GM11168 (cell line): ENCODE results near the gene NTRK2.

Experiments
- in situ Hi-C: fragments of 300-500 bp; cut with MboI; formaldehyde crosslinking; loops from one replicate; pipeline ENCODE4 v1.12.0; 2022; ENCODE audit warnings: low sequenced_read_pairs; ENCODE audit not compliant: unreplicated experiment

The NTRK2 gene

DNA sequence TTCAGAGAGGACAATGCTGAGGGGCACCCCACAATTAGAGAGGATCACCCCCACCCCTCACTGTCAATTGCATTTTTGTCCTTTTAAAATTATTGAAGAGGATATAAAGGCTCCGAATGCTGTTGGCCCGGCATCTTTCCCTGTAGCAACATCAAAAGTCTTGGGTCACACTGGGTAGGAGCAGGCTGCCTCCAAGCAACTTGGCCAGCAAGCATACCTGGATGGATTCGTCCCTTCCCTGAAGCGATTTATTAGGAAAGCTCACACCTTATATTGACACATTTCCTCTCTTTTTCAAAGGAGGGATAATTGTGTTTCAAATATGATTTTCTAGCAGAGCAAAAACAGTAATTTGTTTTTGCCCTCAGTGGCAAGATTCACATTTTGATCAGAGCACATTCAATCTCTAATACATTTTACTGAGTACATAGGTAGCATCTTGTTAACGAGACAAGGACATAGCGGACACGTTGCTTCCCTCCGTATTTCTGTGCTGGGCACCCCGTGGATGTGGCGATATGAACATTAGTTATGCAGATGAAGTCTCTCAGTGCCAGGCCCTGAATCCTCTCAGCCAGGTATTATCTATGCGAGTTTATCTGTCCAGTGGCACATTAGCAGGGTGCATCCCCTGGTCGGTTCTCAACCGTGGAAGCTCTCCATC, 321.5 kb downstream of the NTRK2 start:
- in situ Hi-C loops, result no loop called here

DNA sequence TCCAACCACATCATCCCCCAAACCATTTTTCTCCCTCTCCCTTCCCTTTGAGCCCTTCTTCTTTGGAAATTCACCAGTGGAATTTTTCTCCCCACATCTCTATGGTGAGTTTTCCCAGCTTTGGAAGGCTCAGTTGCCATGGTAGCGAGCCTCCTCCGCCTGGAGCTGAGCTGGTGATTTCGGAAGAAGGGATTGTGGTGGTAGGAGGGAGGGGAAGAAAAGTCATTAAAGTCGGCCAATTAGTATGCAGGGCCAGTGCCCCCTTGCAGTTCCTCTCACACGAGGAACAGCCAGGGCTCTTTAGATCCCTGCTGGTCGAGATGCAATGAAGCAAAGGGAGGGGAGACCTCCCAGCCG, 322.0 kb downstream of the NTRK2 start:
- in situ Hi-C loops, result no loop called here

DNA sequence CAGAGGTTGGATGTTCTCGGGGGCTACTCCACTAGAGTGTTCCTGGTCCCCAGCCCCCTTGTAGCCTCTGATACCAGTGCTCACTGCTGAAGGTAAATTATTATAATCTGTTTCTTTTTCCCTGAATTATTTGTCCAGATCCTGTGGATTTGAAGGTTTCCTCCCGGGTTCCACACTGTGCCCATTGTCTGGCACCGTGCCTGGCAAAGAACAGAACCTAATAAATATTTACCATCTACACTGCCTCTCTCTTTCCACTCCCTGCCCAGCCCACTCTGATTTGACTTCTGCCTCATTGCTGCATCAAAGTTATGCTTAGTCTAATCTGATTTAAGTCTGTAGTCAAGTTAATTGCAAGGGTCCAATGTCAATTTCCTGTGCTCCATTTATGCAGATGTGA, 322.9 kb downstream of the NTRK2 start:
- in situ Hi-C loops, result no loop called here

DNA sequence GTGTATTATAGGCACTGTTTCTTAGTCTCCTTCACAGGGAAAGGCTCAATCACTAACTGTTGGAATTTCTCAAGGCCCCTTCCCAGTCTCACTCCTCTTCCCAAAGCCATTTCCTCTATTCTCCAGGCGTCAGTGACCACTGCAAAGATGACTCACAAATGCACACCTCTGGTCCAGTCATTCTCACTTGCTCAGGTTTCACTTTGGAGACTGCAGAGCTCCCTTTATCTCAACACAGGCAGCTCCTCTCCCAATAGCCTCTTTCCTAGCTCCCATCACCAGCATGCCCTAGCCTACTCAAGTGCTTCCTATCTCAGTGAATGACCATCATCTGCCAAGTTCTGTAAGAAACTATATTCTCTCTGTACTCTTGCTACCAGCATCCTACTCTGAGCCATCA, 323.6 kb downstream of the NTRK2 start:
- in situ Hi-C loops, result no loop called here

DNA sequence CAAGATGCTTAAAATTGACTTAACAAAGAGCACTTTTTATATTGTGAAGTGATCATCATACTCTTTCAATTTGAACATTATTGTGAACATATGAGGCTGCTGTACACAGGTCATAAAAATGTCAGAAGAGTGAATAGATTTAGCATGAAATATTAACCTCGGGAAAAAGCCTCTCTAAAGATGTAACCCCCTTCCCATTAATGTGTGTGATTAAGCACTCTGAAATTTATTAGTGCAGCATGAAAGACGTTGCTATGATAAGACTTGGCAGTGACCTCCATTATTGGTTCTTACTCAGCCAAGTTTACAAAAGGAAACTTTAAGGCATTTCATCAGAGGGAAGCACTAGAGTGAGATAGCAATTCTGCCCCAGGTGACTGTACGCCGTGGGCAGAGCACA, 326.5 kb downstream of the NTRK2 start:
- in situ Hi-C loops, result no loop called here

DNA sequence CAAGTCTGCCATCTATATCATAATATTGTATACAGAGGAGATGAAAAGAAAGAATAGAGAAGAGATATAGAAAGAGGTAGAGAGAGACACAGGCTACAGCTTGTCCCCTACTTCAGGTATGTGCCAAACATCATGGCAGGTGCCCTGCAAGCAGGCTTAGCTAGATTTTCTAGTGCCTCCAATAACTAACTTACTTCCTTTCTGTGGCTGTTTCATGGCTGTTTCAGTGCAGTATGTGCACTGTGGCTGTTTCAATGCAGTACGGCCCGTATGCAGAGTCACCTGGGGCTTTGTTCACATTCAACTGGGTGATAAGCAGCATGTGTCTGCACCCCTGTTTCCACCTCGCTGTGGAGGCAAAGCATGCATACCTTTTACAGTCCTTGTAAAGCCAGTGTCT, 327.2 kb downstream of the NTRK2 start:
- in situ Hi-C loops, result no loop called here

DNA sequence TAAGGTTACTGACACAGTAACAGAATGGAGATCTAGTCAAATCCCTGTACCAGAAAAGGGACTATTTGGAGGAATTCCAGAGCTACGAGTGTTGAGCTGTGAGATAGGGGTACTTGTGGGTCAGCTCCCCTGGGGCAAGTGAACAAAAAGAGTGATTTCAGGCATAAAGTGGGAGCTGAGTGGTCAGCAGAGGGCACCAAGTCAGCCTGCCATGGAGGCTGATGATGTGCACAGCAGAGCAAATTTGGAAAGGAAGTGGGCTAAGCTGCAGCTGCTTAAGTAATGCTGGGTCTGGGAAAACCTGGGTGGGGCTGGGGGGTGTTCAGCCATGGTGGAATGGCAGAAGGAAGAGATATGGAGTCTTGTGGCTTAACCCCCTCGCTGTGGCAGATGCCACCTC, 327.9 kb downstream of the NTRK2 start:
- in situ Hi-C loops, result no loop called here

DNA sequence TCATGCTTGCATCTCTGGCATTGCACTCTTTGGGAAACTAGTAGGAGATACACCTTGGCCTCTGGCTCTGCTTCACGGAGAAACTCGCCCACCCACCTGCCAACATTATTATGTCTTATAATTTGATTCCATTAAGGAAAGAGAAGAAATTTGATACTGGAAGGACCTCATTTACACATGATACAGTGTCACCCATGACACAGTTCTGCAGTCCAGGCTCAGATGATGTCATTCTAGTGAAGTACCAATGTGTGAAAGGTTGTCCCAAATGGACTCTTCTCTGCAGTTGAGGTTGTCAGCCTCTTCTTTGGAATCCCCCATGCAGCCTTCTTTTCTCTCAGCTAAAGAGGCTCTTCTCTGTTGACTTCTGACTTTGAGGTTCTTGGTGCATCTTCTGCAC, 329.1 kb downstream of the NTRK2 start:
- in situ Hi-C loops, result no loop called here

DNA sequence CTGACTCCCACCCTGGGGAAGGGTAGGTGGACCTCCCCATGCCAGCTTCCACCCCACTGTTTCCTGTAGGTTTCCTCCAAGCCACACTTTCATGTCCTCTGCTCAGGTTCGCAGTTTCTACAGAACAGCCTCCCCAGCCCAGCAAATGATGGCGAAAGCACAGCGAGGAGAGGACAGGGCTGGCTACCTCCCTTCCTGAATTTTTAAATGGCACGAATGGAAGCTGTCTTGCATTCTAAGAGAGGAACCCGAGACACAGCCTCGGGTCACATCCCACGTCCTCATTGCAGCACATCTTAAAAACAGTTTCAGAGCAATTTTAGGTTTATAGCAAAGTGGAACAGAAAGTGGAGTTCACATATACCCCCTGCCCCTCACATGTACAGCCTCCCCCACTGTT, 330.3 kb downstream of the NTRK2 start:
- in situ Hi-C loops, result no loop called here

DNA sequence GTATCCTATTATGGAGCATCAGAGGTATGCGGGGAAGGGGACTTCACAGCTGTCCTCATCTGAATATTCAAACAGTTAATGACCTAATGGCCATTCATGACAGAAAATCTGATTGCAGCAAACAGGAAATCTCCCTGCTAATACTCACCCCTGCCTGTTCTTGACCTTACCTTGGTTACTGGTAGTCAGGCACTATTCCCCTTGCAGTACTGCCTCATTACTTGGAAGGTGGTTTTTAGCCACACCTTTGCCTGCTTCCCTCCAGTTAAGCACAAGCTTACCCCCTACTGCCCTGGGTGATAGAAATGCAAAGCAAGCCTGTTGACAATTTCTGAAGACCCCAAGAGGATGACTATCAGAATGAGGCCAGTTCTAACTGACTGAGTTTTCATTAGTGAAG, 332.4 kb downstream of the NTRK2 start:
- in situ Hi-C loops, result no loop called here

DNA sequence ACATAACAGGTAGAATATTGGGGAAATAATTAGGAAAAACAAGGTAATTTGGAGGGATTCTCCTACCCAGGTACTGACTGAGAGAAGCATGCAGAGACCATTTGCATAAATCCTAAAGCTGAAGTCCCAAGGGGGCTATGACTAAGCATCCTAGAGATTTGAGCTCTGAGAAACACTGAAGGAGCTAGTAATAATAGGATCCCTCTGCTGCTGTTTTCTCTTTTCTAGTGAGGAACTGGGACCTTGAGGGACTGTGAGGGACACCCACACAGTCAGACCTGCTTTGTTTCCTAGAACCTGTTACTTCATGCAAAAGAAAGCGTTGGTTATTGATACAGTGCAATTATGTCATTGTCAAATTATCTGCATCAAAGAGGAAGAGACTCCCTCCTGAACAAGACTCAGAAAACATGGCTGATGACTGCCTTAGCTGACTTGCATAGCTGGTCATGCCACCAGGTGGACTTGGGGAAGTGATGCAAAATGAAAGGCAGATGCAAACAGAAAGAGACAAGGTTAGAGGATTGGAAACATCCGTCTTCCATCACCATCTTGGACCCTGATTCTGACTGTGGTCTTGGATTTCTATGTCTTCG, 335.4 kb downstream of the NTRK2 start:
- in situ Hi-C loops, result no loop called here

DNA sequence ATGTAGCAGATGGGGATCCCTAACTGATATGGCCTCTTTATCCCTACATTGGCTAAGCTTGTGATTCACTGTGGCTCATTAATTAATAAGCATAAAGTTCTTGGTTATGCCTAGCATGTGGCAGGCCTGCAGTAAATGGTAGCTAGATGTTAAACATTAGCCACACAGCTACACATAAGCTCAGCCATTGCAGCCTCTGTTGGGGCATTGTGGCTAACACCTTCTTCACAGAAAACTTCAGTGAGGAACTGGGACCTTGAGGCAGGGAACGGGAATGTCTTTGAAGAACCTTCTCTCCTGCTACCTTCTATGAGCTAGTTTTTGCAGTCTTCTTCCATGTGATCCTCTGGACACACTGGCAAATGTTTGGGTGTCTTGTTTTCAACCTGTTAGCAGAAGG, 338.2 kb downstream of the NTRK2 start:
- in situ Hi-C loops, result no loop called here

DNA sequence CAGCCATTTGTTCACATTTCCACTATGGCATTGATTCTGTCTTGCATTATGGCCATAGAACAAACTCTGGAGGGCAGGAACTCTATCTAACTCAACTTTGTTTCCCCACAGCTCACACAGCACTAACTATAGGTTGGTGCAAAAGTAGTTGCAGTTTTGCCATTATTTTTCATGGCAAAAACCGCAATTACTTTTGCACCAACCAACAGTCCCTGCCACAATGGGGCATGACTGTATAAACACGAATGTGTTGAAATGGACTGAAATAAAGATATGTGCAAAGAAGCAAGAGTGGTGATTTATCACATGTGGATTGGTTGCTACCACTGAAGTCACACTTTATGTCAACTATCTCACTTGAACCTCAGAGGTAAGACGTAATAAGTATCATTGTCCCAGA, 338.7 kb downstream of the NTRK2 start:
- in situ Hi-C loops, result no loop called here

DNA sequence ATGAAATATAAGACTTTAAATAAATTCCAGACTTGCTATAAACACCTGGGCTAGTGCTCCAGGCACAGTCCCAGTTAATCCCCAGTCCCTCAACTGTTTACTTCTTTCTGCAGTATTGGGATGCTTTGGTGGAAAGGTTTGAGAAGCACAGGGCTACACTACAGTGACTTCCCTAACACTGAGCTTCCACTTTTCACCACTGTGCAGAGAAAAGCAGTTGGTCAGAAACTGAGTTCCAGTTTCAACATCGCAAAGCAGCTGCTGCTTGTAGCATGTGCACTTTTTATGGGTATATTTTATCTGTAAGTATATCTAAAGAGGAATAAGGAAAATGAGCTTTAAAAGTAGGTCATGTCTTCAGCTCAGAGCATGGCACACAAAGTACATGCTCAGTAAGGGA, 339.7 kb downstream of the NTRK2 start:
- in situ Hi-C loops, result no loop called here

DNA sequence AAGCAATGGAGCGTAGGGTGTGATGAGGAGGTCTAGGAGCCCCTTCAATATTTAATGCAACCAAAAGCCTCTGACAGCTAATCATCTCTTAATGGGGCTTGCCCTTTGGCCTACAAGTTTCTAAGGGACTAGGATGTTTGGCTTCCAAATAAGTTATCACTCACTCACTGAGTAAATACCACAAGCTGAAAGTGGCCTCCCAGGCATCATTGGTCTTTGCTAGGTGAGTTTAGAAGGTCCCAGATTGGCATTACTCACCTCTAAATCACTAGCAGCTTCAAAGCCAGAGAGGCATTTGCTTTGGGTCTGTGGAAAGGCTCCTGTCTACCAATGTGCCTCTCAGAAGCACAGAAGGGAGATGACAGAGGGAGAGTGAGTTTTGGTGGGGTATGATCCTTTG, 344.2 kb downstream of the NTRK2 start:
- in situ Hi-C loops, result no loop called here

DNA sequence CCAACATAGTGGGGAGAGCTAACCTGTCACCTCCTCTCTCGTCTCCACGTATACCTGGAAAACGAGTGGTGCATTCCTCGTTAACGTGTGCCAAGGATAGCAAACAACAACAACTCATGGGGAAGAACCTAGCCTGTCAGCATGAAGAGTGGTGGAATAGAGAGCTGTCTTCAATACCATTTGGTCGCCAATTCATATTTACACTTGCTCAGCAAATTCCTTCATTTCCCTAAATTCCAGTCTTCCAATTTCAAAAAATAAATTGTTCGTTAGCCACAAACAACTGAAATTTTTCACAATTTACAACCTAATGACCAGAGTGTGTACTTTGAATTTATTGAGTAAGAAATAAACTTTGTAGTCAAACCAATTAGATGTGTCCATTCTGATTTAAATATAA, 344.8 kb downstream of the NTRK2 start:
- in situ Hi-C loops, result no loop called here

DNA sequence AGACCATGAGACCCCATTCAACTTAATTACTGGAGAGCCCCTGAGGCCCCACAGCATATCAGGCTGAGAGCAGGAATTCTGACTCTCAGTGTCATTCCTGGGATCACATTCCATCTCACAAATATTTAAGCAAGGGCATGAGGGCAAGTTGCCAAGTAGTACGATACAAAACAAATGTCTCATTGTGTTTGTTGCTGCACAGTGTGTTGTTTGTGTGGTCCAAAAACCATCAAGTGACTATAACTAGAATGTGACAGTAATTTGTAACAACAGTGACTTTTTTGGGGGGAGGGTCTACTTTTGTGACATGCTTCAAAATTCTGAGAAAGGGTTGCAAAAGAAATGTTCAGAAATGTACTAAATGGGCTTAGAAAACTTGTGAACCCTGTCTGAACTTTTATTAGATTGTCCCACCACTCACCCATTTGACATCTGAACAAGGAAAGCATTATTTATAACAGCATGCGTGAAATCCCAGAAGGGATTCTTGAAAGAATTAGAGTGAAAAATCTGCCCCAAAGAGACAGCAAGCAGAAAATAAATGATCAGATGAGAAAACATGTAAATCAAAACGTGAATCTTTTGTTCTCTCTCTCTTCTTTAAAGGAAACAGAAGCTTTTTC, 347.0 kb downstream of the NTRK2 start:
- in situ Hi-C loops, result no loop called here

DNA sequence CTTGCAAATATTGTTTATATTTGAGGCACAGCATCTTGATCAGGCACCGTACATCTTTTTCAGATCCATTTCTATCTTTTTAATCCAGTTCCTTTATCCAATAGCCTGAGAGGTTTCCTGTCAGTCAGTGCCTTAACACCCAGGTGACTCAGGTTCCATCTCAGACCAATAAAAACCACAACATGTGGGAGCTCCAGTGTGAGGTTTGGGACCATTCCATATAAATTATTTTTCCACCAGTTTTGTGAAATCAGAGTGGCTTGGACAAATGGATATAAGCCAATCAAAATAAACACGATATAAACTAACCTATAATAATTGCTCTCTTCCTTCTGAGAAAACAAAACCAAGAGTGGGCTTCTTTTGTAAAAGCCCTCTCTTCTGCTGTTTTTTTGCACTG, 351.3 kb downstream of the NTRK2 start:
- in situ Hi-C loops, result no loop called here

DNA sequence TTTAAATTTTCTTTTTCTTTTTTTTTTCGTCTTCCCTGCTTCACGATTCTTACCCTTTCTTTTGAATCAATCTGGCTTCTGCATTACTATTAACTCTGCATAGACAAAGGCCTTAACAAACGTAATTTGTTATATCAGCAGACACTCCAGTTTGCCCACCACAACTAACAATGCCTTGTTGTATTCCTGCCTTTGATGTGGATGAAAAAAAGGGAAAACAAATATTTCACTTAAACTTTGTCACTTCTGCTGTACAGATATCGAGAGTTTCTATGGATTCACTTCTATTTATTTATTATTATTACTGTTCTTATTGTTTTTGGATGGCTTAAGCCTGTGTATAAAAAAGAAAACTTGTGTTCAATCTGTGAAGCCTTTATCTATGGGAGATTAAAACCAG, 352.2 kb downstream of the NTRK2 start:
- in situ Hi-C loops, result no loop called here

DNA sequence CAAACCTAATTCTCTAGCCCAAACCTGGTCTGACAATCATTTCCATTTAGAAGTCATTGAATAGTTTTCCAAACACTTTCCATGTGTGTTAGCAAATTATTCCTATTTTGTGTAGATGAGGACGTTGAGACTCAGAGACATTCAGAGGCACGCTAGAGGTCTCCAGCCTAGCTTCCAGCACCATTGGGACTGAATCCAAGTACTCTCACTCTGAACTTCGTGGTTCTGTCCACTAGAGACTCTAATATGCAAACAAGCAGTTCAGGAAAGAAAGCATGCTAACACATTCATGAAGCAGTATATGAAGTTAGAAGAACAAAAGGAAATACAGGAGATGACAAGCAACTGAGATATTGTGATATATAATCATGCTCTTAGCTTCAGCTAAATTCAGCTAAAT, 354.8 kb downstream of the NTRK2 start:
- in situ Hi-C loops, result no loop called here

DNA sequence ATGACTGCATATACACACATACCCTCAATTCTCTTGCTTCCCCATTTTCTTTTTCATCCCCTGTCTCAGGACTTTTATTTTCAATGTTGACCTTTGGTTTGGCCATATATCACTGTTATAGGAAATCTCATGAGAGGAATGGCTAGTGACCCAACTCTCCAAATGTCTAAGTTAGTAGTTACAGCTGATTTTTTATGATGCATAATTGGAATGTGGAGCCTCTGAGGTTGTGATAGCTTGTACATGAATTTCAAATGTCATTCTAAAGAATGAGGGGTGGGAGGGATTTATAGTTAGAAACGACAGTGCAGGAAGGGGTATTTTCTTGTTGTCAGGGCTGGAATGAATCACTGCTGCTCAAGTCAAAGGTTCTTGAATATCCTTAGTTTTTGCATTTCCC, 356.1 kb downstream of the NTRK2 start:
- in situ Hi-C loops, result no loop called here

DNA sequence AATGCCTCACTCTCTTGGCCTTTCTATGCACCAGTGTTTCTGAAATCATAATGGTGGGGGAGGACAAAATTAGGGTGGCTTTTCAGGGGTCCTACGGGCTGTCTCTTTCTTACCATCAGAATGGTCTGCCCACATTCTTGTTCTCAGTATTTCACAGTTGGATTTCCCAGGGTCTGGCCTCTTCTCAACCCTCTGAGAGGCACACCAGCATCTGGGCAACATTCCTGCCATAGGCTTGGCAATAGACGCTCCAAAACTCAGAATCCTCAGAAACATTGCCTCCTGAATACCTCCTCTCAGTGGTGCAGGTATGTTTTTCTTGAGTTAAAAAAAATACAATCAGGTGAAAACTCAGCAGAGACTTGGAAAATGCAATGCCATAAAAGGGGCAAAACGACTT, 358.3 kb downstream of the NTRK2 start:
- in situ Hi-C loops, result no loop called here
